Subcutaneous adipose tissue (tissue), 4 donors: ENCODE data around the gene SCUBE2. TPM values are rescaled to one million over a fixed set of nuclear protein-coding genes. Genes with fewer than 3 reads are reported as not detected.

Experiments used
- total RNA-seq, 4 donors: library from RNA; depleted of rRNA; stranded (reverse); fragments of >200 nt; gene quantifications; one replicate each; pipeline ENCODE4 v1.1.0, GENCODE V29; 2016
- TF ChIP-seq, protein P1 (sequence below): fragments of 450-650 bp; IDR thresholded peaks from one replicate; pipeline ENCODE4 v1.5.1; 2016; ENCODE audit warnings: low read depth, mild to moderate bottlenecking, control low read depth, antibody characterized with exemption, moderate library complexity

SCUBE2 gene
- total RNA-seq, 4 donors from 2014 or later, result 16.6 to 55.2 (median 31.9) TPM

GRCh38 chr11:9136741-9137140 lies 45.3 kb upstream of the SCUBE2 start:
- TF ChIP-seq, protein P1, sequence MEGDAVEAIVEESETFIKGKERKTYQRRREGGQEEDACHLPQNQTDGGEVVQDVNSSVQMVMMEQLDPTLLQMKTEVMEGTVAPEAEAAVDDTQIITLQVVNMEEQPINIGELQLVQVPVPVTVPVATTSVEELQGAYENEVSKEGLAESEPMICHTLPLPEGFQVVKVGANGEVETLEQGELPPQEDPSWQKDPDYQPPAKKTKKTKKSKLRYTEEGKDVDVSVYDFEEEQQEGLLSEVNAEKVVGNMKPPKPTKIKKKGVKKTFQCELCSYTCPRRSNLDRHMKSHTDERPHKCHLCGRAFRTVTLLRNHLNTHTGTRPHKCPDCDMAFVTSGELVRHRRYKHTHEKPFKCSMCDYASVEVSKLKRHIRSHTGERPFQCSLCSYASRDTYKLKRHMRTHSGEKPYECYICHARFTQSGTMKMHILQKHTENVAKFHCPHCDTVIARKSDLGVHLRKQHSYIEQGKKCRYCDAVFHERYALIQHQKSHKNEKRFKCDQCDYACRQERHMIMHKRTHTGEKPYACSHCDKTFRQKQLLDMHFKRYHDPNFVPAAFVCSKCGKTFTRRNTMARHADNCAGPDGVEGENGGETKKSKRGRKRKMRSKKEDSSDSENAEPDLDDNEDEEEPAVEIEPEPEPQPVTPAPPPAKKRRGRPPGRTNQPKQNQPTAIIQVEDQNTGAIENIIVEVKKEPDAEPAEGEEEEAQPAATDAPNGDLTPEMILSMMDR, result no peak

DNA sequence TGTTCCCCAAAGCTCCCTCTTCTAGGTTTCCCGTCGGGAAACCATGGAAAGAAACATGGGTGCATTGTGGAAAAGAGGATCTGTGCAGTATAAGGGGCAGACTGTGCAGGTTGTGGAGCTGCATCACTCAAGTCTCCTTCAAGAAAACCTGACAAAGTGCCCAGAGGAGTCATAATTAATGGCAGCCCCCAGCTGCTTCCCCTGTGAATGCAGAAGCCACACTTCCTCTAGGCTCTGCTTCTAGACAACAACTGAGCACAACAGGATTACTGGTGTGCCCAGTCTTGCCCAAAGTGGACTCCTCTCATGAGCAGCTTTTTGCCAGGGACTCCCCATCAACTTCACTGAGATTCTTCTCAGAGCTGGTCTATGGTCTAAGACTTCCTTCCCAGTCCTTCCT lies 42.6 kb upstream of the SCUBE2 start:
- TF ChIP-seq, protein P1, result no peak

DNA sequence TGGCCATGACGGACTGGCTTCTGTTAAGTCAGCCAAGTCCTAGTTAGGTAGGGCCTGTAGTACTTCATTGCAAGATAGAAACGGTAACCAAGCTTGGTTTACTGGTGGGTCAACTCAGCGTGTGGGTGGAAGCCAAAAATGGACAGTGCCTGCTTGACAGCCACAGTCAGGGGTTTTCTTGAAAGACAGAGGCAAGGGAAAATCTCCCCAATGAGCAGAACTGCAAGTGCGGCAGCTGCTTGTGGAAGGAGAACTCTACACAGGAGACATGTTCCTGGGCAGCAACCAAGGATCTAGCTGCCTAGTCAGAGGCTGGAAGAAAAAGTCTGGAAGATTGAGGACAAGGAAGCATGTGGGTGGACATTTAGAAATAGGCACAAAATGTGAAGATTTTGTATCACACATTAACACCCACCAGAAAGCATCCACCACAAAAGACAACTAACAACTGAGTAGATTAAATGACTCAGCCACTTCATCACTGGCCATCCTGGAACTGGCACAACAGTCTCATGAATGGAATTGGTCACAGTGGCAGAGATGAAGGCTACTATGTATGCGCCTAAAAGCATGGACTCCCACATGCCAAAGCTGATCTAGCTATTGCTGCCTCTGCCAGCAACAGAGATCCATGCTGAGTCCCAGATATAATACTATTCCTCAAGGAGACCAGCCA lies 40.9 kb upstream of the SCUBE2 start:
- TF ChIP-seq, protein P1, result no peak

- TF ChIP-seq, protein P1, result no peak
Observed at GRCh38 chr11:9130297-9130696, 38.9 kb upstream of the SCUBE2 start.

DNA sequence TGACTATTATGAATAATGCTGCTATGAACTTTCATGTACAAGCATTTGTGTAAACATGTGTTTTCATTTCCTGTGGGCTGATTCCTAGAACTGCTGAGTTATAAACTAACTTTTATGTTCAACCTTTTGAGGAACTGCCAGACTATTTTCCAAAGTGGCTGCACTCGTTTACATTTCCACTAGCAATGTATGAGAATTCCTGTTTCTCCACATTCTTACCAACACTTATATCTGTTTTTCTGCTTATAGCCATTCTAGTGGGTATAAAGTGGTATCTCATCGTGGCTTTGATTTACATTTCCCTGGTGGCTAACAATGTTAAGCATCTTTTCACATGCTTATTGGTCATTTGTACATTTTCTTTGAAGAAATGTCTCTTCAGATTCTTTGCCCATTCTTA lies 35.2 kb upstream of the SCUBE2 start:
- TF ChIP-seq, protein P1, result no peak

DNA sequence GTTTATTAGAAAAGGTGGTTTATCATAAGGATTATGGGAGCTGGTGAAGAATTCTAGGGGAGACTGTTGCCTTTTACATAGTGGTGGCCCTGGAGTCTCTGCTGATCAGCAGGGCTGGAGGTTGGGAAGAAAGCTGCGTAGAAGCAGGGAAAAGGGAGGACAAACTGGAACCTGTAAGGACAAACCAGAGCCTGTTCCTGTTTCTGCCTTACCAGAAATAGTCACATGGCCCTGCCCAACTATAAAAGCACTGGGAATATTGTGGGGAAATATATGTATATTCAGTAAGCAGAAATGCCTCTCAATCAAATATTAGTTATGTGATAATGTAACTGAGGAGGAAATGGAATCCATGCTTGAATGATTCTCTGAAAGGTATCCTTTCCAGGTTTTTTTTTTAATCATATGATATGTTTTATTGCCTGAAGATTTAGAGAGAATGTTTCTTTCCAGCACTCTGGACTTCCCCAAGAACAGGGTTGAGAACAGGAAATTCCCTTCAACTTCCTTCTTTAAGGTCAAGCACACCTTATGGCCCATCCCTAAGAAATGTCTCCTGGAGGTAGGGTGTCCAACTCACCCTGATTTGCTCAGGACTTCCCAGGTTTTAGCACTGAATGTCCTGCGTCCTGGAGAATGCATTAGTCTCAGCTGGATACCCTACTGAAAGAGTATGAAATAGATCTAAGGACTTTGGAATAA lies 33.9 kb upstream of the SCUBE2 start:
- TF ChIP-seq, protein P1, result no peak

- TF ChIP-seq, protein P1, result no peak
Observed at GRCh38 chr11:9123595-9124304, 32.4 kb upstream of the SCUBE2 start.
